Measurements from ENCODE around the gene CDK15.

- TF ChIP-seq CTCF (IDR thresholded peaks at IDR 0.05 in 8 of 11, conservative IDR thresholded peaks at IDR 0.05 in 3 of 11) (no peak), POLR2AphosphoS5 (IDR thresholded peaks at IDR 0.05) (no peak), POLR2A (IDR thresholded peaks at IDR 0.05) (no peak)
These were observed 123.7 kb downstream of the CDK15 start for GRCh38 chr2:201930043-201930442.
